CD4-positive, alpha-beta memory T cell (primary cell): Measurements from ENCODE around the gene ADAMTS12. TPM values are rescaled to one million over a fixed set of nuclear protein-coding genes. Genes with fewer than 3 reads are reported as not detected.

Source experiments
- CTCF ChIA-PET: fragments of 350-600 bp; sonication (Branson Sonifier 250); formaldehyde crosslinking; loops from one replicate; lab custom pipeline; 2021; ENCODE audit warnings: inconsistent platforms; ENCODE audit not compliant: partially characterized antibody; lab: Charles Lee
- POLR2A ChIA-PET: fragments of 350-600 bp; sonication (Branson Sonifier 250); formaldehyde crosslinking; loops from one replicate; lab custom pipeline; 2021; ENCODE audit not compliant: partially characterized antibody; lab: Charles Lee
- DNase-seq, 5 donors: peaks; one replicate each; pipeline versions ENCODE4 v3.0.0 to v3.0.0-alpha.2; 2020 to 2022; ENCODE audit warnings: mixed read lengths in 1 of 5
- H3K27ac ChIP-seq: one replicate; pipeline ENCODE4 v1.7.0; 2013; ENCODE audit warnings: low read depth, low read length
- H3K27me3 ChIP-seq: 2 replicates; pipeline ENCODE4 v1.7.0; 2013; ENCODE audit warnings: mild to moderate bottlenecking, low read length, moderate library complexity; ENCODE audit not compliant: insufficient read depth
- H3K36me3 ChIP-seq: 2 replicates; pipeline ENCODE4 v1.7.0; 2013; ENCODE audit warnings: mild to moderate bottlenecking, low read length, moderate library complexity; ENCODE audit not compliant: insufficient read depth
- H3K4me1 ChIP-seq: 2 replicates; pipeline ENCODE4 v1.7.0; 2013; ENCODE audit warnings: mild to moderate bottlenecking, low read length, moderate library complexity; ENCODE audit not compliant: insufficient read depth
- H3K4me3 ChIP-seq, 2 donors: one replicate each; pipeline ENCODE4 v1.7.0; 2013; ENCODE audit warnings: low read length in 2 of 2, mild to moderate bottlenecking in 1 of 2
- H3K9me3 ChIP-seq, 2 donors: one replicate each; pipeline ENCODE4 v1.7.0; 2013; ENCODE audit warnings: low read length in 2 of 2, control low read depth in 1 of 2; ENCODE audit not compliant: control insufficient read depth in 1 of 2
- H3K27ac Mint-ChIP-seq, 7 donors: one replicate each; pipeline ENCODE4 v1.8.0; 2020 to 2021; ENCODE audit warnings: mixed read lengths in 7 of 7, mild to moderate bottlenecking in 6 of 7, inconsistent platforms in 3 of 7, moderate library complexity in 3 of 7
- H3K27me3 Mint-ChIP-seq, 2 donors: one replicate each; pipeline ENCODE4 v1.8.0; 2020 to 2021; ENCODE audit warnings: mixed read lengths in 2 of 2
- H3K36me3 Mint-ChIP-seq, 2 donors: one replicate each; pipeline ENCODE4 v1.8.0; 2020 to 2021; ENCODE audit warnings: mixed read lengths in 2 of 2, inconsistent platforms in 1 of 2, mild to moderate bottlenecking in 1 of 2
- H3K4me1 Mint-ChIP-seq, 4 donors: one replicate each; pipeline ENCODE4 v1.8.0; 2020 to 2021; ENCODE audit warnings: mixed read lengths in 4 of 4, mild to moderate bottlenecking in 1 of 4
- H3K4me3 Mint-ChIP-seq, 8 donors: one replicate each; pipeline ENCODE4 v1.8.0; 2020 to 2021; ENCODE audit warnings: mixed read lengths in 8 of 8, mild to moderate bottlenecking in 7 of 8, moderate library complexity in 6 of 8, inconsistent platforms in 3 of 8
- H3K9me3 Mint-ChIP-seq, 8 donors: one replicate each; pipeline ENCODE4 v1.8.0; 2020 to 2021; ENCODE audit warnings: mixed read lengths in 8 of 8, mild to moderate bottlenecking in 5 of 8, inconsistent platforms in 3 of 8, moderate library complexity in 1 of 8
- intact Hi-C: fragments of 100-400 bp; cut with micrococcal nuclease; formaldehyde crosslinking; loops from one replicate; pipeline ENCODE4 v1.15.1; 2023
- polyA plus RNA-seq, 2 donors: library from polyadenylated mRNA; unstranded; fragments of 300-500 nt; fragmentation: Illumina TruSeq; gene quantifications; one replicate each; pipeline ENCODE4 v1.2.3, GENCODE V29; 2021
- total RNA-seq, 2 experiments: library from RNA; stranded (reverse); gene quantifications; one replicate each; pipeline ENCODE4 v1.2.3, GENCODE V29; 2021

ADAMTS12 gene
- total and polyA plus RNA-seq, 4 experiments from 2014 or later, result 0.17 TPM; not detected in 3

DNA sequence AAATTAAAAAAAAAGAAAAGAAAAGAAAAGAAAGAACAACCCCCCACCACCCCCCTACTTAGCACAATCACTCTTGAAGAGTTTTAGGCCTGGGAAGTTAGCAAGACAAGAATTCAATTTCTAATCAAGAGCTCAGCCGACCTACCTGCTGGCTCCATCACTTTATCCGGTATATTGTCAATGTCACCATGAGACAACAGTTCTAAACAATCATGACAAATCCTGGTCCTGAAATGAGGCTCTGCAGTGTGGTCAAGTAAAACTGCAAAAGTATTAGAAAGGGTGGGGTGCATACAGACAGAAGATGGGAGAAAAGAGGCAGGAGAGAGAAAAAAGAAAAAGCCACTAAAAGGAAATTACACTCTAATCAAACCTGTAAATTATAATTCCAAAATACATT, 287.3 kb downstream of the ADAMTS12 start:
- intact Hi-C loops, result no loop called here
- no peak for DNase-seq
- no peak overlapping the region for H3K4me3 Mint-ChIP-seq
- Histone ChIP-seq H3K36me3 (no peaks in the 10 kb centered on the region), H3K27me3 (no peaks in the 10 kb centered on the region), H3K9me3 (no peaks in the 10 kb centered on the region), H3K27ac (no peak overlapping the region), H3K4me1 (no peaks in the 10 kb centered on the region), H3K4me3 (no peak overlapping the region)
- no peaks in the 10 kb centered on the region for H3K4me1 Mint-ChIP-seq
- ChIA-PET CTCF (no interaction called here), POLR2A (no interaction called here)
- no peak overlapping the region for H3K27ac Mint-ChIP-seq
- peaks cover 2% of the 10 kb centered on the region in 2 donors for H3K27me3 Mint-ChIP-seq
- H3K36me3 Mint-ChIP-seq, result no peaks in the 10 kb centered on the region
- H3K9me3 Mint-ChIP-seq, result no peaks in the 10 kb centered on the region

DNA sequence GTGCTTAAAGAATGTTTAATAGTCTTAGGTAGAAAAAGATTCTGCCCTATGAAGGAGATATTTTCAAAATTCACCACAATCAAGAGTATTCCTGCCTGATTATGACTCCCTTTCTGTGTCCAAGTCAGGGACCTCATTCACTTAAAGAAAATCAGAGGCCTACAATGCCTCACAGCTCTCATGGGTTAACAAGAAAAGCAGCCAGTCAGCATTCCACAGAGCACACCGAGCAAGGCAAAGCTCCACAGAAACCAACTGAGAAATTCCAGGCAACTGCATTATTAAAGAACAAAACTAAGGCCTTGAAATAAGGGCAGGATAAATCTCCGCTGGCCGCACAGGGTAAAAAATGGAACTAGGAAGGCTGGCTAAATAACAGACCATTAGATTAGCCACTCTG, 289.9 kb downstream of the ADAMTS12 start:
- POLR2A ChIA-PET, result no interaction called here
- H3K4me3 Mint-ChIP-seq, result no peak overlapping the region
- CTCF ChIA-PET, result no interaction called here
- Histone ChIP-seq H3K4me3 (no peak overlapping the region), H3K27ac (no peak overlapping the region), H3K9me3 (no peaks in the 10 kb centered on the region), H3K27me3 (no peaks in the 10 kb centered on the region), H3K4me1 (no peaks in the 10 kb centered on the region), H3K36me3 (no peaks in the 10 kb centered on the region)
- H3K9me3 Mint-ChIP-seq, result no peaks in the 10 kb centered on the region
- no peak for DNase-seq
- intact Hi-C loops, result no loop called here
- no peaks in the 10 kb centered on the region for H3K36me3 Mint-ChIP-seq
- H3K4me1 Mint-ChIP-seq, result no peaks in the 10 kb centered on the region
- H3K27me3 Mint-ChIP-seq, result peaks cover 1 to 2% of the 10 kb centered on the region in 2 donors
- H3K27ac Mint-ChIP-seq, result no peak overlapping the region

DNA sequence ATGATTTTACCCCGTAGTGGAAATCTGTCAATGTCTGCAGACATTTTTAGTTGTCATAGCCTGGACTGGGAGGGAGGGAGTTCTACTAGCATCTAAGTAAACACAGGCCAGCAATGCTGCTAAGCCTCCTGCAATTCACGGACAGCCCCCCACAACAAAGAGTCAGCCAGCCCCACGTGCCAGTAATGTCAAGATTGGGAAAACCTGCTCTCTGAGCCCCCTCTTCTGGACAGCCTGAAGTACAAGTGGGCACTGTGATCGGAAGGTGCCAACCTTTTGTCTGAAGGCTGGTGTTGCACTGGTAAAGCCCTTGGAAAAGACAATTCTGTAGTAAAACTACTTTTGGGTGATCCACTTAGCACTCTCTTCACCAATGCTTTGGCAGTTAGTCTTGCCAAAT, 296.5 kb downstream of the ADAMTS12 start:
- Histone ChIP-seq H3K4me3 (no peak overlapping the region), H3K27ac (no peak overlapping the region), H3K27me3 (no peaks in the 10 kb centered on the region), H3K4me1 (no peaks in the 10 kb centered on the region), H3K36me3 (no peaks in the 10 kb centered on the region), H3K9me3 (no peaks in the 10 kb centered on the region)
- CTCF ChIA-PET, result no interaction called here
- H3K27me3 Mint-ChIP-seq, result peaks cover 0 to 7% of the 10 kb centered on the region in 2 donors
- POLR2A ChIA-PET, result no interaction called here
- intact Hi-C loops, result no loop called here
- no peak for DNase-seq
- H3K4me3 Mint-ChIP-seq, result no peak overlapping the region
- peaks cover 0 to 2% (median 0%) of the 10 kb centered on the region in 8 donors for H3K9me3 Mint-ChIP-seq
- no peaks in the 10 kb centered on the region for H3K36me3 Mint-ChIP-seq
- H3K4me1 Mint-ChIP-seq, result no peaks in the 10 kb centered on the region
- no peak overlapping the region for H3K27ac Mint-ChIP-seq

DNA sequence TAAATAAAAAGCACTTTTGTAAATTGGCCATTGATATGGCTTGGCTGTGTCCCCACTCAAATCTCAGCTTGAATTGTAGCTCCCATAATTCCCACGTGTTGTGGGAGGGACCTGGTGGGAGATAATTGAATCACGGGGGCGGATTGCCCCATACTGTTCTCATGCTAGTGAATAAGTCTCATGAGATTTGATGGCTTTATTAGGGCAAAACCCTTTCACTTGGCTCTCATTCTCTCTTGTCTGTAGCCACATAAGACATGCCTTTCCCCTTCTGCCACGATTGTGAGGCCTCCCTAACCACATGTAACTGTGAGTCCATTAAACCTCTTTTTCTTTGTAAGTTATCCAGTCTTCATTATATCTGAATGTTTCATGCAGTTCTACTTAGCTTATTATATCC, 297.8 kb downstream of the ADAMTS12 start:
- no peak overlapping the region for H3K27ac Mint-ChIP-seq
- Histone ChIP-seq H3K27ac (no peak overlapping the region), H3K4me3 (no peak overlapping the region), H3K36me3 (no peaks in the 10 kb centered on the region), H3K27me3 (no peaks in the 10 kb centered on the region), H3K4me1 (no peaks in the 10 kb centered on the region), H3K9me3 (no peaks in the 10 kb centered on the region)
- H3K9me3 Mint-ChIP-seq, result peaks cover 0 to 2% (median 0%) of the 10 kb centered on the region in 8 donors
- no peaks in the 10 kb centered on the region for H3K36me3 Mint-ChIP-seq
- DNase-seq, result no peak
- no peak overlapping the region for H3K4me3 Mint-ChIP-seq
- CTCF ChIA-PET, result no interaction called here
- peaks cover 0 to 7% of the 10 kb centered on the region in 2 donors for H3K27me3 Mint-ChIP-seq
- intact Hi-C loops, result no loop called here
- no peaks in the 10 kb centered on the region for H3K4me1 Mint-ChIP-seq
- POLR2A ChIA-PET, result no interaction called here

DNA sequence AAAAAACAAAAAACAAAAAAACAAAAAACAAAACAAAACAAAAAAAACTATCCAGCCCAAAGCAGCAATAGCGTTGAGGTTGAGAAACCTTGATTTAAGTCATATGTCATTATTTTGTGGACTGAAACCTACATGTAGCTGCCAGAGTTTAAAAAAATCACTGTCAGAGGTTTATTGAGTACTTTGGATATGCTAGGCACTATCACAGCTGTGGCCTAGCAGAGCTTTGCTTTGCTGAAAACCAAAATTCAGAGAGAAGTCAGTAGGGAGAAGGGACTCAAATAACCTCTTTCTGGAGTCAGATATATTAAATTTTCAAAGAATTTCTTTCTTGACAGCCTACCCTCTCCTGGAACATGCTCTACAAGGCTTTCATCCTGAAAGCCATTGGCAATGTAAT, 299.5 kb downstream of the ADAMTS12 start:
- Histone ChIP-seq H3K4me1 (no peaks in the 10 kb centered on the region), H3K36me3 (no peaks in the 10 kb centered on the region), H3K27ac (no peak overlapping the region), H3K4me3 (no peak overlapping the region), H3K27me3 (no peaks in the 10 kb centered on the region), H3K9me3 (no peaks in the 10 kb centered on the region)
- intact Hi-C loops, result no loop called here
- H3K27ac Mint-ChIP-seq, result no peak overlapping the region
- peaks cover 0 to 7% of the 10 kb centered on the region in 2 donors for H3K27me3 Mint-ChIP-seq
- no peaks in the 10 kb centered on the region for H3K36me3 Mint-ChIP-seq
- no peak overlapping the region for H3K4me3 Mint-ChIP-seq
- no peak for DNase-seq
- no peaks in the 10 kb centered on the region for H3K4me1 Mint-ChIP-seq
- CTCF ChIA-PET, result no interaction called here
- peaks cover 0 to 2% (median 0%) of the 10 kb centered on the region in 8 donors for H3K9me3 Mint-ChIP-seq
- POLR2A ChIA-PET, result no interaction called here

DNA sequence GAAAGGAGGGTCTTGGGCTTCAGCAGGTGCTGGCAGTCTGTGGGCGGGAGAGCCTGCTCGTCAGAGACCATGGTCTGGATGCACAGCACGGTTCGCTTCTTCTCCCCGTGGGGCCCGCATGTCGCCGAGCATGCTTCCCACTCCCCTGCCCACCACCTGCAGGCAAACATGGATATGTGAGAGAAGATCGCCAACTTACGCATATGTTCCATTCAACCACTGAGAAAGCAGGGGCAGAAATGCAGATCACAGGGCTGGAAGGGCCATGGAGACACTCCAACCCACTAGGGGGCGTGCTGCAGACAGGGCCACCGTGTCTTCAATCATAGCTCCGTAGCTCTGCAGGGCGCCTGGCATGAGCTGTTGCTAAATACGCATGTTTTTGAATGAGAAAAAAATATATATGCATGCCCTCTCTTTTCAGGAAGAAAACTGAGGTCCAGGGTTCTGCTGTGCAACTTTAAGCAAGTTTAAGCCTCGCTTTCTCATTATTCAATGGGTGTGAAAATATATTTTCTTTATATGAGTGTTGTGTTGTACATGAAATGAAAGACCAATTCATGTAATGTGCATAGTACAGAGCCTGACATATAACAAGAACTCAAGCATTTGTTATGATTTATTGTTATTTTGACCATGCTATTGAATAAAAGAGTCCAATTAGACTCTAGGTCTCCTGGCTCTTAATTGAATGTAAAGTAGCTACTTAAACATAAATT, 303.0 kb downstream of the ADAMTS12 start:
- H3K4me1 Mint-ChIP-seq, result no peaks in the 10 kb centered on the region
- Histone ChIP-seq H3K4me1 (no peaks in the 10 kb centered on the region), H3K36me3 (no peaks in the 10 kb centered on the region), H3K4me3 (no peak overlapping the region), H3K9me3 (no peaks in the 10 kb centered on the region), H3K27ac (no peak overlapping the region), H3K27me3 (no peaks in the 10 kb centered on the region)
- DNase-seq, result peak in 4 of 5 donors; percentile 9 to 21 (median 13)
- no peak overlapping the region for H3K27ac Mint-ChIP-seq
- peaks cover 0 to 5% of the 10 kb centered on the region in 2 donors for H3K27me3 Mint-ChIP-seq
- CTCF ChIA-PET, result interaction anchor here (0.8 to 3.2 kb wide), 8 partner anchors 11 to 381 kb away, joined by 3 to 49 read pairs (median 6); partner anchors contain the start of gene RXFP3
- no peak overlapping the region for H3K4me3 Mint-ChIP-seq
- intact Hi-C loops, result loop anchor here (1.0 kb wide), 2 partner anchors 153 to 345 kb away; no protein-coding TSS in a partner anchor
- POLR2A ChIA-PET, result no interaction called here
- H3K36me3 Mint-ChIP-seq, result no peaks in the 10 kb centered on the region
- no peaks in the 10 kb centered on the region for H3K9me3 Mint-ChIP-seq

DNA sequence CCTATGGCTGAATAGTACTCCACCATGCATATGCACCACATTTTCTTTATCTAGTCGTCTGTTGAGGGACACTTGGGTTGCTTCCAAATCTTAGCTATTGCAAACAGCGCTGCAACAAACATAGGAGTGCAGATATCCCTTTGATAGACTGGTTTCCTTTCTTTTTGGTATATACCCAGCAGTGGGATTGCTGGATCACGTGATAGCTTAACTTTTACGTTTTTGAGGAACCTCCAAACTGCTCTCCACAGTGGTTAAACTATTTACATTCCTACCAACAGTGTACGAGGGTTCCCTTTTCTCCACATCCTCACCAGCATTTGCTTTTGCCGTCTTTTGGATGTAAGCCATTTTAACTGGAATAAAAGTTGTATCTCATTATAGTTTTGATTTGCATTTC, 308.5 kb downstream of the ADAMTS12 start:
- ChIA-PET CTCF (no interaction called here), POLR2A (no interaction called here)
- Mint-ChIP-seq H3K4me3 (no peak overlapping the region), H3K9me3 (peaks cover 0 to 8% (median 0%) of the 10 kb centered on the region in 8 donors), H3K27me3 (peaks cover 0 to 10% of the 10 kb centered on the region in 2 donors), H3K4me1 (no peaks in the 10 kb centered on the region), H3K27ac (no peak overlapping the region), H3K36me3 (no peaks in the 10 kb centered on the region)
- DNase-seq, result no peak
- no peaks in the 10 kb centered on the region for H3K9me3 ChIP-seq
- H3K27ac ChIP-seq, result no peak overlapping the region
- H3K27me3 ChIP-seq, result no peaks in the 10 kb centered on the region
- intact Hi-C loops, result no loop called here
- H3K4me3 ChIP-seq, result no peak overlapping the region
- H3K36me3 ChIP-seq, result no peaks in the 10 kb centered on the region
- H3K4me1 ChIP-seq, result no peaks in the 10 kb centered on the region
